GM18951 (cell line): ENCODE measurements around the gene ICOS.
"Not testable (repeated sequence)": the region's sequence is repeated elsewhere in the genome, so short reads cannot be mapped to it uniquely, and the experiment has no call there.

Experiments used
- POLR2A ChIP-seq: IDR thresholded peaks from 4 replicates; pipeline ENCODE4 v1.6.1; 2011; ENCODE audit warnings: mild to moderate bottlenecking; ENCODE audit not compliant: insufficient read length, insufficient read depth; ENCODE audit errors: extremely low read depth
- in situ Hi-C: fragments of 300-500 bp; cut with MboI; formaldehyde crosslinking; loops from one replicate; pipeline ENCODE4 v1.12.0; 2022; ENCODE audit warnings: low sequenced_read_pairs, mixed read lengths, inconsistent platforms; ENCODE audit not compliant: unreplicated experiment

Gene ICOS

GRCh38 chr2:203908066-203908796 lies 28.3 kb upstream of the ICOS start:
- TF ChIP-seq POLR2A = no peak
- in situ Hi-C loops = no loop called here

- no peak for TF ChIP-seq POLR2A
- in situ Hi-C loops = no loop called here
These were observed 27.8 kb upstream of the ICOS start for GRCh38 chr2:203908797-203909185.

GRCh38 chr2:203909261-203909967 lies 27.1 kb upstream of the ICOS start:
- in situ Hi-C loops = no loop called here
- no peak for TF ChIP-seq POLR2A

GRCh38 chr2:203909974-203910373 lies 26.6 kb upstream of the ICOS start:
- no peak for TF ChIP-seq POLR2A
- in situ Hi-C loops = no loop called here

GRCh38 chr2:203913947-203914346 lies 22.6 kb upstream of the ICOS start:
- no peak for TF ChIP-seq POLR2A
- in situ Hi-C loops = no loop called here

GRCh38 chr2:203914546-203915182 lies 21.9 kb upstream of the ICOS start:
- in situ Hi-C loops = no loop called here
- TF ChIP-seq POLR2A = no peak

- no peak for TF ChIP-seq POLR2A
- in situ Hi-C loops = no loop called here
These were observed 21.3 kb upstream of the ICOS start for GRCh38 chr2:203915256-203915655.

- no peak for TF ChIP-seq POLR2A
- in situ Hi-C loops = no loop called here
These were observed 19.8 kb upstream of the ICOS start for GRCh38 chr2:203916756-203917155.

- TF ChIP-seq POLR2A = no peak
- in situ Hi-C loops = no loop called here
These were observed 18.3 kb upstream of the ICOS start for GRCh38 chr2:203918264-203918663.

- in situ Hi-C loops = no loop called here
- TF ChIP-seq POLR2A = no peak
These were observed 17.7 kb upstream of the ICOS start for GRCh38 chr2:203918839-203919238.

- no peak for TF ChIP-seq POLR2A
- in situ Hi-C loops = no loop called here
These were observed 10.9 kb upstream of the ICOS start for GRCh38 chr2:203925512-203926158.

- no peak for TF ChIP-seq POLR2A
- in situ Hi-C loops = no loop called here
These were observed 7.7 kb upstream of the ICOS start for GRCh38 chr2:203928849-203929248.

GRCh38 chr2:203931262-203931661 lies 5.3 kb upstream of the ICOS start:
- in situ Hi-C loops = not testable (repeated sequence)

- TF ChIP-seq POLR2A = no peak
- in situ Hi-C loops = no loop called here
These were observed 2.5 kb upstream of the ICOS start for GRCh38 chr2:203934041-203934492.
